HG03280 (cell line): ENCODE data around the gene RAPSN.

ENCODE experiments used
- ATAC-seq: cut with Tn5 transposase; IDR thresholded peaks from one replicate; pipeline ENCODE4 v1.9.1; 2021; ENCODE audit warnings: mild to moderate bottlenecking, moderate library complexity; ENCODE audit not compliant: unreplicated experiment

The RAPSN gene

GRCh38 chr11:47391711-47392432 lies 57.1 kb downstream of the RAPSN start:
- no peak for ATAC-seq

DNA sequence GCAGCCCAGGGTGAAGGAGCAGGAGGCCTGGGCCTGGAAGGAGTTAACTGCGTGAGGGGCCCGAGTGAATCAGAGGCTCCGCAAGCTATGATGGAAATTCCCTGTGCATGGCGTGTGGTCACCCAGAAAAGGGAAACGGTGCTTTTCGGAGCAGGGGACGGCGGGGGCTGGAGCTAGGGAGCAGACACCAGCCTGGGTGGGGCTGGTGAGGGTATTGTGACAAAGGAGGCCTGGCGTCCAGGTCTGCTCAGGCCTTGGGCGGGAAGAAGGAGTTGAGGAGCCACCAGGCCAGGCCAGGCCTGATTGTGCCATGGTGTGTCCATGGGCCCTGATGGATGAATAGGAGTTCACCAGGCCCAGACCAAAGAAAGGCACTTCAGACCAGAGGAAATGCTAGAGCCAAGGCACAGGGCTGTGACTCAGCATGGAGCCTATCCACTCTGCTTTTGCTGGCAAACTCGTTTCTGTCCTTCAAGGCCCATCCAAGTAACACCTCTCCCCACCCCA lies 57.8 kb downstream of the RAPSN start:
- no peak for ATAC-seq

DNA sequence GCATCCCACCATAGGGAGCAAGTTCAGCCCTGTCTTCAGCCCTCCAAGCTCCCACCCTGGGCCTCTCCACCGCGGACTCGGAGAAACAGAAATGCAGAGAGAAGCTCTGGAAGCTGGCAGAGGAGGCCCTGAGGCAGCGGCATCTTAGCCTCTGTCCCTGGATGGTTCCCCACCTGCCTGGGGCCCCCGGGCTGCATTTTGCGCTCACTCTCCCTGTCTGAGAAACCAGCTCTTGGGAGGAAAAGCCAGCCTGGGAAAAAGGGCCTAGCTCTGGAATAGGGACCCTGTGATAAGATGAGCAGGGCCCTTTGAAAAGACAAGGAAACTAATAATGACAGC lies 58.5 kb downstream of the RAPSN start:
- ATAC-seq = no peak

- no peak for ATAC-seq
These were observed 59.1 kb downstream of the RAPSN start for GRCh38 chr11:47389577-47390421.

DNA sequence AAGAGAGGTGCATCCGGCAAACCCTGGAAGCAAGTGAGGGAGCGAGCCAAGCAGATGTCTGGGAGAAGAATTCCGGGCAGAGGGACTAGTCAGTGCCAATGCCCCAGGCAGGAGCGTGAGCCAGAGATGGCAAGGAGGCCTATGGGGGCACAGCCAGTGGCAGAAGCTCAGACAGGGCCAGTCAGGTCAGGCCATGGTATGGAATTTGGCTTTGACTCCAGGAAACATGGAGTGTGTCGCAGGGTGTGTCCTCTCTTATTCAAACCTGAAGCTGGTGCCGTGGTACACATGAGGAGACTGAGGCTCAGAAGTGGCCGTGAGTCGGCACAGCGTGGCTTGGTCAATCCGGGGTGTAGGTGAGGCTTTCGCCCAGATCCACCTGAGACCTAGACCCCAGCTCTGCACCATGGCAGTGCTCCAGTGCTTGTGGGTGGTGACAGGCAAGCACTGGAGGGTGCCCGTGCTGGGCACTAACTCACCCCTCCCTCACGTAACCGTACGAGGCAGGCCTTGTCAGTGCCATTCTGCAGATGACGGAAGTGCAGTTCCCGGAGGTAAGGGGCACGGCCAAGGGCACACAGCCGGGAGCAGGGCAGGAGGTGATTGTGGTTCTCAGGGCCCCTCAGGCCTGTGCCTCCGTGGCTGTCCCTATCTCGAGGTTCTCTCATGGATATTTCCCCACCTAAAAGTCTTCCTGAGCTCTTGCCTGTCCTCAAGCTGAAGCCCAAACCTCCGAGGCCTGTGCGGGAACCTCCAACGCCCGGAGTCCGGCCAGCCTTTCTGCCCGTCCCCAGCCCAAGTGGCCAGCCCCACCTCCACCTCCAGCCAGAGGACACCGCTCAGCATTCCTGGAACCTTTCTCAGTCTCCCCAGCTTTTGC lies 60.0 kb downstream of the RAPSN start:
- no peak for ATAC-seq

DNA sequence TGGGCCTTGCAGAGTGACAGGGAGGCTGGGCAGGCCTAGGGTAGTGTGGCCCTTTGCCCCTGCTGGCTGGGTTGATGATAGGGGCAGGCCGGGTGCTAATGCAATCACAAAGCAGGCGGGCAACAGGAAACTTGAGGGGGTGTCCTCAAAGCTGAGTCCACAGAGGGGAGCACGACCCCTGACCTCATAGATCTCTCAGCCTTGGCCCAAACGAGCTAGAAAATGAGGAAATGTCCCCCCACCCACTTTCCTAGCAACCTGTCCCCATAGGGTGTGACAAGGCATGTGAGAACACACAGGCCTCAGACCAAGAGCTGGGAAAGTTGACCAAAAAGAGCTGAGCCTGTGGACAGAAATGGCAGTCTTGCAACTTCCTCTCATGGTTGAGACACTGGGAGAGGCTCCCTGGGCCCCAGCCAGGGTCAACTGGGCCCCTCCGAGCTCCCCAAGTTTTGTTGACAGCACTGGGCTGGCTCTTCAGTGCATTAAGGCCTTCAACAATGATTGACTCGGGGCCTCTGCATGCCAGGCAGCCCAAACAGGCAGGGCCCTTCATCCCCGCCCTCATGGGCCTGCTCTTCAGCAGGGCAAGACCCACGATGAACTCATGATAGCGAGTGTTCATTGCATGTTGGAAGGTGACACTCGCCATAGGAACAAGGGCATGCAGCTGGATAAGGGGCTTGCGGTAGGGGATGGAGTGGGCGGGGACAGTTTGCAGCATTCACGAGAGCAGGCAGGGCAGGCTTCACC lies 60.8 kb downstream of the RAPSN start:
- no peak for ATAC-seq
